GM19240 (cell line): ENCODE measurements around the gene SPIB.
A peak's percentile ranks its signal among the peaks of the same experiment; 100 is the strongest.
"Not testable (repeated sequence)": the region's sequence is repeated elsewhere in the genome, so short reads cannot be mapped to it uniquely, and the experiment has no call there.

Experiments used
- DNase-seq: peaks from one replicate; pipeline ENCODE4 v3.0.0; 2011; ENCODE audit warnings: low spot score; ENCODE audit not compliant: insufficient read length

SPIB gene

DNA sequence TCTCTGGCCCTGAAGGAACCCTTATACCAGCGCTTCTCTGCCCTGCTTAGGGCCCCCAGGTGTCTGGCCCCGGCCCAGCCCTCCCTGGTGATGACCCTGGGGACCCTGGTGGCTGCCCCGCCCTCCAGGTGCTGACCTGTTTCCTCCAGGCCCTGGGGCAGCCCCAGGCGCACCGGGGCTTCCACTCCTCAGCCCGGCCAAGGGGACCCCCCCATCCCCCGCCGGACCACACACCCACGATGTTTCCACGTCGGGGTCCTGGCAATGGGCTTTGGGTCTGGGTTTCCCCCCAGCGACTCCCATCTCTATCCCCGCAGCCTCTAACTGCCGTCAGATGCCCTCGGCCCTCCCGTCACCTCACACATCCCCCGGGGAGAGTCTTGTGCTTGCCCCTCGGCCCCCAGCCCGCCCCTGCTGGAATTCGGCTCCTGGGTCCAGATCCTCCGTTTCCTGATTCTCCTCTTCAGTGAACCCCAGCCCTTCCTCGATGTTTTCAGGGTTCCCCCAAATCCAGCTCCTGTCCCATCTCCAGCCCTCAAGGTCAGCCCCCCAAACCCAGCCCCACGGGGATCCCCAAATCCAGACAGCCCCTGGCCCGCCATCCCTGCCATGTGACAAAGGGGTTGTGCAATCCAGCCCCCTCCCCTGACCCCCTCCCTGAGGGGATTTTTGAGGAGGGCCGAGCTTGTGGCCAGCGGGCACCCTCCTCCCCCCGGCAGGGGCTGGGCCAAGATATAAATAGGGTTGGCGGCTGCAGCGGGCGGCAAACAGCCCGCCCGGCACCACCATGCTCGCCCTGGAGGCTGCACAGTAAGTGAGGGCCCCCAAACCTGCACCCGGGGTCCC lies at the start of gene SPIB:
Gene SPIB (plus strand): TSS at position 763 of the 846 bp plus-strand sequence. CDS start 25 bp downstream, at position 788.
- DNase-seq: no peak

DNA sequence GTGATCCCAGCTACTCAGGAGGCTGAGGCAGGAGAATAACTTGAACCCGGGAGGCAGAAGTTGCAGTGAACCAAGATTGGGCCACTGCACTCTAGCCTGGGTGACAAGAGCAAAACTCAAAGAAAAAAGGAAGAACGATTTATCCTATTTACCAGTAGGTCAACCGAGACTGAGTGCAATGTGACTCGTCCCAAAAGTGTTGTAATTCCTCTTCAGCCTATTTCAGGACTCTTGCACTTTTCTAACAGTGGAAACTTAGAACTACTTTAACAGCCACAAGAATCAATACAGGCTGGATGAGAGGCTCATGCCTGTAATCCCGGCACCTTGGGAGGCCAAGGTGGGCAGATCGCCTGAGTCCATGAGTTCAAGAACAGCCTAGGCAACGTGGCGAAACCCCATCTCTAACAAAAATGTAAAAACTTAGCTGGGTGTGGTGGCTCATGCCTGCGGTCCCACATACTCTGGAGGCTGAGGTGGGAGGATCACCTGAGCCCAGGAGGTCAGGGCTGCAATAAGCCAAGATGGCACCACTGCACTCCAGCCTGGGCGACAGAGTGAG lies 46.7 kb upstream of the SPIB start:
- DNase-seq: no peak

DNA sequence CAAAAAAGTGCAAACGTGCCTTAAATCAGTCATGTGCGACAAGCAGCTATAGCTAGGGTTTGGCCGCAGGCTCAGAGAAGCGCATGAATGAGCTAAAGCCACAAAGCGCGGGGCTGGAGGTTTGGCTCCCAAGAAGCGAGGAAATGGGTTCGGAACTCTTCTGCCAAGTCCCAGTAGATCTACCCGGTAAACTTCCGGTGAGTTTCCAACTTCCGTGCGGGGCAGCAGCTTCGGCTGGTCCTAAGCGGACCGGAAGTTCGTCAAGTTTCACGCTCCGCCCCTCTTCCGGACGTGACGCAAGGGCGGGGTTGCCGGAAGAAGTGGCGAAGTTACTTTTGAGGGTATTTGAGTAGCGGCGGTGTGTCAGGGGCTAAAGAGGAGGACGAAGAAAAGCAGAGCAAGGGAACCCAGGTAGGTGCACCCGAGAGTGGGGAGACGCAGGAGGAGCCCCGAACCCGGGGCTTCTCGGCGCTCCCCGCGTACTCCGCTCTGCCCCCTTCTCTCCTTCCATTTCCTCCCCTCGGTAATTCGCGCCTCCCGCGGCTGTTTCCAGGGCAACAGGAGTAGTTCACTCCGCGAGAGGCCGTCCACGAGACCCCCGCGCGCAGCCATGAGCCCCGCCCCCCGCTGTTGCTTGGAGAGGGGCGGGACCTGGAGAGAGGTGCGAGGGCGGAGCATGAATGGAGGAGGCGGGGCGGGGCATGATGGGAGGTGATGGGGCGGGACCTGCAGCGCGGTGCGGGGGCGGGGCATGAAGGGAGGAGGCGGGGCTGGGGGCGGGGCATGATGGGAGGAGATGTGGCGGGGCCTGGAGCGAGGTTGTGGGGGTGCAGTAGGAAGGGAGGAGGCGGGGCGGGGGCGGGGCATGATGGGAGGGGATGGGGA lies 42.3 kb upstream of the SPIB start, which contains the start of gene NR1H2:
Gene NR1H2 (plus strand): TSS at position 292 of the 885 bp plus-strand sequence. CDS start 1,149 bp downstream, outside the sequence.
- DNase-seq: peak; percentile 79

GRCh38 chr19:50377051-50377461 lies 41.7 kb upstream of the SPIB start:
- DNase-seq: no peak

DNA sequence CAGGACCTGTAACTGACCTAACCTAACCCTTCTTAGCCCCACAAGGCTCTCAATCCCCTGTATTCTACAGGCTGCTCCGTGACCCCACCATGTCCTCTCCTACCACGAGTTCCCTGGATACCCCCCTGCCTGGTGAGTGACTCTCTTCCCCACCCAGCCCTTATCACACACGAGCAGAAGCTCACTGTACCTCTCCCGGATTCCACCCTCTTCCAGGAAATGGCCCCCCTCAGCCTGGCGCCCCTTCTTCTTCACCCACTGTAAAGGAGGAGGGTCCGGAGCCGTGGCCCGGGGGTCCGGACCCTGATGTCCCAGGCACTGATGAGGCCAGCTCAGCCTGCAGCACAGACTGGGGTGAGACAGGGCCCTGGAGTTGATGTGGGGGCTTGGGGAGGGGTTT lies 41.2 kb upstream of the SPIB start:
- DNase-seq: no peak

- DNase-seq: no peak
These were observed 40.4 kb upstream of the SPIB start for GRCh38 chr19:50378169-50378862.

GRCh38 chr19:50378863-50379236 lies 39.9 kb upstream of the SPIB start:
- no peak for DNase-seq

DNA sequence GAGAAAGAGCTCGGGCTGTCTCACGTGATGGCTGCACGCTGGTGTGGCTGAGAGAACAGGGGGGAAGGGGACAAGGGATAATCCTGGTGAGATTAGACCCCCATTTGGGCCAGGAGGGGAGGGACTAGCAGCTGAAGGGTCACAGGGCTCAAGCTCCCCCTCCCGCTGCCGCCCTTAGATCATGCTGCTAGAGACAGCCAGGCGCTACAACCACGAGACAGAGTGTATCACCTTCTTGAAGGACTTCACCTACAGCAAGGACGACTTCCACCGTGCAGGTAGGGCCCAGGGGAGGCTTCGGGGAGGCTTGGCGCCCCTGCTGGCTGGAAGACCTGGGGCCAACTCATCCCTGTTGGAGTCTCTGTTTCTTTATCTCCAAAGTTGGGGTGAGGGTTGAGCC lies 39.1 kb upstream of the SPIB start:
- DNase-seq: no peak

DNA sequence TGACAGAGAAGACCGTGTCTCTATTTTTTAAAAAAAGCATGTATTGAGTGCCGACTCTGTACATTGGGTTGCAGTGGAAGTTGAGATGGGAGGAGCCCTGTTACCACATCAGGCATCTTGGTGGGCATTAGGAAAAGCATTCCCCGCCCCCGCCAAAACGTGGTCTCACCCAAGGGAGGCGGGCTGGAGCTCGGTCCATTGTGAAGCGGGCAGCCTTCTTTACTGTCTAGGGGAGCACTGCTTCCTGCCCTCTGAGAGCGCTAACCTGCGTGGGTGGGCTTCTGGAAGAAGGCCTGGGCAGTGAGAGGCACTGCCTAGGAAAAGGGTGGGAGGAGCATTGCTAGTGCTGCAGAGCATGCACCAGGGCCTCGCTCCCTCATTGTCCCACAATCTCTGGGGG lies 38.6 kb upstream of the SPIB start:
- DNase-seq: no peak

DNA sequence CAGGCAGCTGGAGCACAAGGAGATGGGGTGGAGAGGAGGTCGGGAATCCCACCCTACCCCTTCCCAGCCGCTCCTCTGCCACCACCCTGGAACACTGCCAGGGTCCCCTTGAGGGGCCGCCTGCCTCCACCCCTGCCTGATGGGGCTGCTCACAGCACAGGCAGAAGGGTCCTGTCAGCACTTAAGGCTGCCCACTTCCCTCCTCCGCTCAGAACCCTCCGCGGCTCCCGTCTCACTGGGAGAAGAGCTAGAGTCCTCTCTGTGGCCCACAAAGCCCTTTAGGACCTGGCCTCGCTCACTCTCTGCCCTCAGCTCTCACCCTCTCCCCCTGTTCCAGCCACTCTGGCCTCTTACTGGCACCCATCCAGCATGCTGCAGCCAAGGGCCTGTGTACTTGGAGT lies 38.0 kb upstream of the SPIB start:
- no peak for DNase-seq

DNA sequence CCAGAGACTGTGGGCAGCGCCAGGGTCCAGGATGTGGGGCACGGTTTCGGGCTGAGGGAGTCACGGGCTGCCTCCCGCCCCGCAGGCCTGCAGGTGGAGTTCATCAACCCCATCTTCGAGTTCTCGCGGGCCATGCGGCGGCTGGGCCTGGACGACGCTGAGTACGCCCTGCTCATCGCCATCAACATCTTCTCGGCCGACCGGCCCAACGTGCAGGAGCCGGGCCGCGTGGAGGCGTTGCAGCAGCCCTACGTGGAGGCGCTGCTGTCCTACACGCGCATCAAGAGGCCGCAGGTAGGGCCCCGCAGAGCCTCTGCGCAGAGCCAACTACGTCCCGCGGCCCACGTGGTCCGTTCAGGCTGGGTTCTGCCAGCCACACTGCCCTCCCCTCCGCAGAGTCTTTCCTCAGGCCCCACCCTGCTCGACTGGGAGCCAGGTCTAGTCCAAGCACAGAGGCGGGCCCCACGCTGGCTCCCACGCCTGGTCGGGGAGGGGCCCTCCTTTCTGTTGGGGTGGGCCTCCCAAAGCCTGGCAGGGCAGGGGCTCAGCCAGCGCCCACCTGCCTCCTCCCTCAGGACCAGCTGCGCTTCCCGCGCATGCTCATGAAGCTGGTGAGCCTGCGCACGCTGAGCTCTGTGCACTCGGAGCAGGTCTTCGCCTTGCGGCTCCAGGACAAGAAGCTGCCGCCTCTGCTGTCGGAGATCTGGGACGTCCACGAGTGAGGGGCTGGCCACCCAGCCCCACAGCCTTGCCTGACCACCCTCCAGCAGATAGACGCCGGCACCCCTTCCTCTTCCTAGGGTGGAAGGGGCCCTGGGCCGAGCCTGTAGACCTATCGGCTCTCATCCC lies 36.6 kb upstream of the SPIB start:
- no peak for DNase-seq

- DNase-seq: no peak
These were observed 35.5 kb upstream of the SPIB start for GRCh38 chr19:50383001-50383851.

DNA sequence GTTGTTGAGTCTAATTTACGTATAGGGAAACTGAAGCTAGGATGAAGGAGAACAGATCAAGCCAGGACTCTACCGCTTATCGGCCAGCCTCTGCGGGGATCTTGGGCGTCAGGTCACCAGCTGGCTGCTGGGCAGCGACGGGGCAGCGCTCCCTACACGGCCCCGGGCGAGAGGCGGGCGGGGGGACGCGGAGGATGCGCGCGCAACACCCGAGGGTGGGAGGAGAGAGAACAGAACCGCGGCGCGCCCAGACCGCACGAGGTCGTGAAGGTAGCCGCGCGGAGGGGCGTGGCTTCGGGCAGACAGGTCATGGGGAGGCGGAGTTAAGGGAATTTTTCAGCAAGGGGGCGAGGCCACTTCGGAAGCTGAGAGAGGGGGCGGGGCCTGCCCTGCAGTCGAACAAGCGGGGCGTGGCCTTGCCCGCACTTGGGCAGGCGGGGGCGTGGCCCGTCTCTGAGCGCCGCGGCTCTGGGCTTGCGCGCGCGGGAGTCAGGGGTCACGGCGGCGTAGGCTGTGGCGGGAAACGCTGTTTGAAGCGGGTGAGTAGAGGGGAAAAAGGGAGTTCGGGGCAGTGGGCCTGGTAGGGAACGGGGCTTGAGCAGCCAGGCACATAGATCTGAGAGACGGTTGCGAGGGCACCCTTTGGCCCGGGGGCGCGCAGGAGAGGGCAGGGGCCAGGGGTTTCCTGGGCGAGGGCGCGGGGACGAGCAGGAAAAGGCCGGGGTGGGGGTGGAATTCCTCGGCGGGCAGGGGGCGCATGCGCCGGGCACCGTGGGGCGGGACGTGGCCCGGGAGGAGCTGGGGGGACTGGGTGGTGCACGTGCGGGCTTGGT lies 34.7 kb upstream of the SPIB start, which contains the start of gene POLD1:
Gene POLD1 (plus strand): TSS at position 496 of the 833 bp plus-strand sequence. CDS start 14,505 bp downstream, outside the sequence.
- DNase-seq: peak; percentile 98

DNA sequence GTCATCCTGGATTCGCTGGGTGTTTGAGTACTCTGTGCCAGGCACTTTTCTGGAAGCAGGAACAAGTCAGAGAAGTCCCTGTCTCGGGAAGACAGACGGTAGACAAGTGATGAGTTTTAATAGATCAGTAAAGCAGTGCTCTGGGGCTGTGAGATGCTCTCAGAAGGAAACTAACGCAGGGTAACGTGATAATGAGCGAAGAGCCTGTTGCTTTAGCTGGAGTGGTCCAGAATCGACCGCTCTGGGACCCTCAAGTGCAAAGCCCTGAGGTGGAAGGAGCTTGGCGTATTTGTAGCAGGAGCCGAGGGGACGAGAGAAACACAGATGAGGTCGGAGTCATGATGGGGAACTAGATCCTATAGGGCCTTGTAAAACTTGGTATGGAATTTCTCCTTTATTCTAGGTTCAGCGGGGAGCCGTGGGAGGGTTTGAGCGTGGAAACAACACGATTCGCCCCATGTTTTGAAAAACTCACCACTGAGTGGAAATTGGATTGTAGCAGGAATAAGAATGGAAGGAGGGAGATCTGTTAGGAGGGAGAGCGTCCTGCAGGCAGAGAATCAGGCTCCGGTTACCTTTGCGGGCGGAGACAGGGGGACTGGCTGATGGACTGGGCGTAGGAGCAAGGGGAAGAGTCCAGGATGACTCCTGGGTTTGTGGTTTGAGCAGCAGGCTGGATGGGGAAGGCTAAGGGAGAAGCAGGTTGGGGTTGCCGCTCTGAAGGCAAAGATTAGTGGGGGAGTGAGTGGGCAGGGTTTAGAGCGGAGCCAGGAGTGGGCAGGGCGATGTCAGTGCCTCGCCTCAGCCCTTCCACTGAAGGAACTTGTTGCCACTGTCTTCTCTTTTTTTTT lies 33.8 kb upstream of the SPIB start:
- no peak for DNase-seq

- DNase-seq: no peak
These were observed 31.4 kb upstream of the SPIB start for GRCh38 chr19:50387176-50387867.

- DNase-seq: no peak
These were observed 30.9 kb upstream of the SPIB start for GRCh38 chr19:50387868-50388245.

GRCh38 chr19:50390295-50390694 lies 28.4 kb upstream of the SPIB start:
- not testable (repeated sequence) for DNase-seq
